GM19238 (cell line): ENCODE measurements around the gene PTPRO.
"Not testable (repeated sequence)": the region's sequence is repeated elsewhere in the genome, so short reads cannot be mapped to it uniquely, and the experiment has no call there.

ENCODE experiments used
- DNase-seq: peaks from one replicate; pipeline ENCODE4 v3.0.0; 2011; ENCODE audit warnings: low spot score; ENCODE audit not compliant: insufficient read length

The PTPRO gene

DNA sequence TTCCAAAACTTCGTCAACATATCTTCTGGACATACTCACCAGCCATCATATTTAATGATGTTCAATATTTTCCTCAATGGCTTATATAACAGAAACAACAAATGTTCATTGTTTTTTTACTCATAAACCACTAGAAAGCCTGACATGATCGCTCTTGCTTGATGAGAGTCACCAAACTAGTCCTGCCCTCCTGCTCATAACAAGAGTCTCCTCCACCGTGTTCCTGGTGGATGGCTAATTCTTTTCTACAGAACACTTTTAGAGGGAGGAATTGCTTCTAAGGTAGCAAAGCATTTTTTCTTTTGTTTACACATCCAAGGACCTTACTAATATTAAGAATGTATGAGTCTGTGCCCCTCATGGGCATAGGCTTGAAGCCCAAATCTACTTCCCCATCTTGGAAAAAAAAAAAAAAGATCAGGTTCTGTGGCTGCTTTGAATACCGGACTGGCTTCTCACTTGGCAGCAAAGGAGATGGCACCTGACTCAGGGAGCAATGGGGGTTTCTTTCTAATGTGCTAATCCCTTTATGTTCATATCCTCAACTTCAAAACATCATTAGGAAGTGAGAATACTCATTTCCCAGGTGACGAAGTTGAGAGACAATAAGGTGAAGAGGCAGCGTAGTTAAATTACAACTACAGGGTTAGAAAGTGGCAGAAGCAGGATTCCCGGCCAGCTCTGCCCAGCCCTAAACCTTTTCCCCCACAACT is 278.1 kb downstream of the PTPRO start:
- no peak for DNase-seq

GRCh38 chr12:15601210-15601800 is 279.0 kb downstream of the PTPRO start:
- no peak for DNase-seq

DNA sequence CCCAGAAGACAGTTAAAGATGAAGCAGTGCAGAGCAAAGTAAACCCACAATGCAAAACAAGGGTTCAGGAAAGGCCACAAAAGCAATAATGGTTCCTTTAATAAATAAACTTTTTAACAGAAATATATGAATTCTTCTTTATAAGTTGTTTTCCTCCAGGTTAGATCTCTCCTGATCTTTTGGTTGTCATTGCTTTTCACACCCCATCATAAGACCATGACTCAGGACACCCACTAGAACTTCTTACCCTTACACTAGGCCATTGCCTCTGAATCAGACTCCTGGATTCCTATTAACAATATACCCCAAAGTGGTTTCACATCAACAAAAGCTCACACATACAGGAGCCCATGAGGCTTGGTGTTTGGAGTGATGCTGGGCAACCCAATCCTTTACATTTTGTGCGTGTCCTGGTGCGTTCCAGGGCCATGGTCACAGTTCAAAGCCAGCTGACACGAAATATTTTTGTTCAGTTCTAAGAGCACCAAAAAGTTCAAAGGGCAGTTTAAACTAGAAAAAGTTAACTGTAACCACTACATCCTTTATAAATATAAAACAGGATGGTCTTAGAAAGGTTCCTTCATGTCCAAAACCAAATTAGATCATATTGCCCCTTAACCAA is 279.9 kb downstream of the PTPRO start:
- no peak for DNase-seq

GRCh38 chr12:15603474-15604085 is 281.3 kb downstream of the PTPRO start:
- no peak for DNase-seq

- no peak for DNase-seq
These were observed 283.7 kb downstream of the PTPRO start for GRCh38 chr12:15605881-15606590.

DNA sequence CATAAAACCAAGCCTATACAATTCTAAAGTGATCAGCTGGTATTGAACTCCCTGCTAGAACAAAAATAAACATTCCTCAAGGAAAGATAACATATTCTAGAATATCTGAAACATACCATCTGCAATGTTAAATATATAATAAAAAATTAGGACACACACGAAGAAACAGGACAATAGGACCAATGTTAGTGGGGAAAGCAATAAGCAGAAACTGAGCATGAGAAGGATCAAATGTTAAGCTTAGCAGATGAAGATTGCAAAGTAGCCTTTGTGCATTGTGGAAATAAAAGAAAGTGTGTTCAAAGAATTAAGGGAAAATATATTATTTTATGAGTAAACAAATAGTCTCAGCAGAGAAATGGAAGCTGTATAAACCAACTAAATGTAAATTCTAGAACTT is 286.1 kb downstream of the PTPRO start:
- DNase-seq = no peak

GRCh38 chr12:15608941-15609340 is 286.6 kb downstream of the PTPRO start:
- no peak for DNase-seq

DNA sequence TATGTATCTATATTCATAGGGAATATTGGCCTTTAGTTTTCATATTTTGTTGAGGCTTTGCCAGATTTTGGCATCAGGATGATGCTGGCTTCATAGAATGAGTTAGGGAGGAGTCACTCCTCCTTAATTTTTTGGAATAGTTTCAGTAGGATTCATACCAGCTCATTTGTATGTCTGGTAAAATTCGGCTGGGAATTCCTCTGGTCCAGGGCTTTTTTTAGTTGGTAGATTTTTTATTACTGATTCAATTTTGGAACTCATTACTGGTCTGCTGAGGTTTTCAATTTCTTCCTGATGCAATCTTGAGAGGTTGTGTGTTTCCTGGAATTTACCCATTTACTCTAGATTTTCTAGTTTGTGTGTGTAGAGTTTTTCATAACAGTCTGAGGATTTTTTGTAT is 291.7 kb downstream of the PTPRO start:
- DNase-seq = no peak

GRCh38 chr12:15616495-15616894 is 294.2 kb downstream of the PTPRO start:
- not testable (repeated sequence) for DNase-seq

- DNase-seq = no peak
These were observed 298.6 kb downstream of the PTPRO start for GRCh38 chr12:15620741-15621539.

GRCh38 chr12:15625075-15625474 is 302.8 kb downstream of the PTPRO start:
- DNase-seq = no peak

- no peak for DNase-seq
These were observed 306.0 kb downstream of the PTPRO start for GRCh38 chr12:15627995-15628945.

- DNase-seq = no peak
These were observed 306.8 kb downstream of the PTPRO start for GRCh38 chr12:15629108-15629507.

DNA sequence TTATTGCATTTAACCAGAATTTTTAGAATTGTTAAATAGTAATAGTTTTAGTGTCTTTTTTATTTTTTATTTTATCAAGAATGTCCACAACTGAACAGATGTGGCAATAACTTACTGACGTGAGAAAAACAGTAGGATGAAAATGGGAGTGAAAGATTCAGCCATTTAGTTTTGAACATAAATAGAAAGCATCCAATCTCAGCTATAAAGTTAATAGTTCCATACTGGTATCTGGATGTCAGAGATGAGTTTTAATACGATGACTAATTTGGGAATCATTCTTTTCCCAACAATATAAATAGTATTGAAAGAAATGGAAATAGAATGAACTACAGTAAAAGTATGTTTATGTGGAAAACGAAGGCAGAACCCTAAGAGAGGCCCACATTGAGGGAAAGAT is 307.5 kb downstream of the PTPRO start:
- DNase-seq = no peak

- DNase-seq = no peak
These were observed 308.9 kb downstream of the PTPRO start for GRCh38 chr12:15631007-15631715.

- DNase-seq = no peak
These were observed 310.4 kb downstream of the PTPRO start for GRCh38 chr12:15632708-15633107.

DNA sequence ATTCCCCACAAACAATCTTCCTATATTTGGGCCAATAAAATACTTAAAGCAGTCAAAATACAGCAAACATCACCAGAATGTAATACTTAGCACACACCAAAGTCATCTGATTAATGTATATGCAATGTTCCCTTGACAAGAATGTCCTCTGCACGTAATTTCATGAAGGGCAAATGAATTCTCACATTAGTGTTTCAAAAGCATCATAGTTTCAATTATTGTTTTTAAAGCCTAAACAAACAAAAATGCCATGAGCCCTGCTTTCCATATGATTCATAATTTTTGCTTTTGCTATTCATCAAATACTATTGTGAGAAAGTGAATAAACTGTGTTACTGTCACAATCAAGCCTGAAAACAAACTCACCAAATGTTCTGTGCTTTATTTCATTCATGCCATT is 310.9 kb downstream of the PTPRO start:
- no peak for DNase-seq

DNA sequence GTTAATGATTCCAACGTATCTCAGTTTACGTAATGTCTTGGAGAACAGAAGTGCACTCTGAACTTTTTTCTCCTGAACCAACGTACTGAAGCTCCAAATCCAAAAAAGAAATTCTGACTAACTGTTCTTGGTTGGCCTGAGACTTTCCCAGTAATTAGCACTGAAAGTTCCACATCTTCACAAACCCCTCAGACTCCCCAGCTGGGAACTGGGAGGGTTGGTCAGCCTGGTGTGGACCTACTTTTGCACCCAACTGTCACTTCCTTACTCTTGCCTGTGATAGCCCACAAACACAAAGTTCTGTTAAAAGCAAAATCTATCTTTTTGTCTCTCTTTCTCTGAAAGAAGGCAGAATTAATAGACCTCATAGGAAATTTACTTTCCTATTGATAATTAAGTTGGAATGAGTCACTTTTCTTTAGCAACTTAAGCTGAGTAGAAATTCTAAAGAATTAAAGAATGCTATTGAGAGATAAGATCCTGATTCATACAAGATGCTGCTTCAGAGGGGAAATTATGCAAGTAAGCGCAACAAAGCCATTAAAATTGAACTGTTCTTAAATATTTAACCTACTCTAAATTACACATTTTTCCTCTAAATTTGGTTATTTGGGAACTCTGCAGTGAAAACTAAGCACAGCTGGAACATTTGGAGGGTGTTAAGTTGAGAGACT is 311.8 kb downstream of the PTPRO start:
- no peak for DNase-seq
